IMR-90 (cell line): ENCODE results near the gene DRAP1. TPM values are rescaled to one million over a fixed set of nuclear protein-coding genes. Genes with fewer than 3 reads are reported as not detected.
A peak's percentile ranks its signal among the peaks of the same experiment; 100 is the strongest.

Experiments used
- ATAC-seq: fragments of 200-7000 bp; cut with Tn5 transposase; 2 replicates; pipeline ENCODE4 v1.9.1; 2020; ENCODE audit warnings: low read depth, mild to moderate bottlenecking, moderate library complexity
- BruUV-seq: library from RNA; stranded (reverse); fragments of 400-500 nt; replicated peaks from 2 replicates; lab custom pipeline; 2021; lab: Mats Ljungman, UMichigan
- CTCF ChIA-PET: fragments of 300-600 bp; formaldehyde crosslinking; extraction: SDS; loops from one replicate; lab custom pipeline; 2021; ENCODE audit warnings: antibody characterized with exemption; lab: Yijun Ruan, JAX
- POLR2A ChIA-PET: fragments of 300-600 bp; sonication (Branson Sonifier 250); formaldehyde crosslinking; loops from one replicate; lab custom pipeline; 2022; ENCODE audit warnings: antibody characterized with exemption; ENCODE audit not compliant: unreplicated experiment; lab: Charles Lee
- DNase-seq: peaks from one replicate; pipeline ENCODE4 v3.0.0; 2013
- H2AFZ ChIP-seq: replicated peaks from 2 replicates; pipeline ENCODE3; 2013; ENCODE audit warnings: low read length, mild to moderate bottlenecking; ENCODE audit not compliant: poor library complexity
- H2AK5ac ChIP-seq: 2 replicates; pipeline ENCODE4 v1.6.1; 2013; ENCODE audit warnings: low read depth, low read length, inconsistent platforms
- H2AK9ac ChIP-seq: replicated peaks from 2 replicates; pipeline ENCODE3; 2013; ENCODE audit warnings: mild to moderate bottlenecking, low read depth, low read length, moderate library complexity; ENCODE audit not compliant: poor library complexity
- H2BK120ac ChIP-seq: 2 replicates; pipeline ENCODE4 v1.6.1; 2013; ENCODE audit warnings: low read depth, low read length, inconsistent platforms
- H2BK15ac ChIP-seq: 3 replicates; pipeline ENCODE4 v1.6.1; 2013; ENCODE audit warnings: low read depth, low read length, inconsistent platforms
- H2BK20ac ChIP-seq: 2 replicates; pipeline ENCODE4 v1.6.1; 2013; ENCODE audit warnings: low read depth, mild to moderate bottlenecking, inconsistent platforms, low read length, moderate library complexity
- H2BK5ac ChIP-seq: 2 replicates; pipeline ENCODE4 v1.6.1; 2013; ENCODE audit warnings: mild to moderate bottlenecking, low read depth, low read length, inconsistent platforms; ENCODE audit not compliant: poor library complexity, severe bottlenecking
- H3K14ac ChIP-seq: replicated peaks from 2 replicates; pipeline ENCODE4 v1.6.1; 2013; ENCODE audit warnings: low read depth, low read length, inconsistent platforms
- H3K18ac ChIP-seq: 2 replicates; pipeline ENCODE4 v1.6.1; 2013; ENCODE audit warnings: low read depth, low read length, control low read depth
- H3K23ac ChIP-seq: 2 replicates; pipeline ENCODE4 v1.6.1; 2013; ENCODE audit warnings: low read depth, low read length, inconsistent platforms
- H3K27ac ChIP-seq: 2 replicates; pipeline ENCODE4 v1.5.1; 2013; ENCODE audit warnings: mild to moderate bottlenecking, control low read depth, low read length; ENCODE audit not compliant: insufficient read depth
- H3K27me3 ChIP-seq: 2 replicates; pipeline ENCODE4 v1.6.1; 2013; ENCODE audit warnings: low read length; ENCODE audit not compliant: control insufficient read depth, insufficient read depth
- H3K36me3 ChIP-seq: 2 replicates; pipeline ENCODE4 v1.6.1; 2013; ENCODE audit warnings: low read length, mixed read lengths; ENCODE audit not compliant: control insufficient read depth, insufficient read depth
- H3K4ac ChIP-seq: 2 replicates; pipeline ENCODE4 v1.6.1; 2013; ENCODE audit warnings: low read depth, low read length, inconsistent platforms
- H3K4me1 ChIP-seq: 2 replicates; pipeline ENCODE4 v1.6.1; 2013; ENCODE audit warnings: low read length, mixed read lengths; ENCODE audit not compliant: control insufficient read depth, insufficient read depth
- H3K4me2 ChIP-seq: 2 replicates; pipeline ENCODE4 v1.6.1; 2013; ENCODE audit warnings: low read depth, mild to moderate bottlenecking, control low read depth, low read length, moderate library complexity
- H3K4me3 ChIP-seq: 2 replicates; pipeline ENCODE4 v1.5.1; 2013; ENCODE audit warnings: low read depth, mild to moderate bottlenecking, control low read depth, low read length, moderate library complexity; ENCODE audit not compliant: insufficient read depth
- H3K56ac ChIP-seq: 2 replicates; pipeline ENCODE4 v1.6.1; 2013; ENCODE audit warnings: low read length, inconsistent platforms; ENCODE audit not compliant: insufficient read depth; ENCODE audit errors: extremely low read depth
- H3K79me1 ChIP-seq, 2 experiments: 2 replicates each; pipeline ENCODE4 v1.6.1; 2013; ENCODE audit warnings: low read length in 2 of 2, inconsistent platforms in 1 of 2, low read depth in 1 of 2
- H3K9ac ChIP-seq: 2 replicates; pipeline ENCODE4 v1.6.1; 2013; ENCODE audit warnings: low read depth, low read length, control low read depth
- H3K9me1 ChIP-seq: 2 replicates; pipeline ENCODE4 v1.6.1; 2013; ENCODE audit warnings: low read length, inconsistent platforms; ENCODE audit not compliant: insufficient read depth
- H3K9me3 ChIP-seq: 2 replicates; pipeline ENCODE4 v1.6.1; 2013; ENCODE audit warnings: low read length; ENCODE audit not compliant: control insufficient read depth, insufficient read depth
- H4K20me1 ChIP-seq: 2 replicates; pipeline ENCODE4 v1.6.1; 2013; ENCODE audit warnings: low read length, inconsistent platforms; ENCODE audit not compliant: insufficient read depth
- H4K5ac ChIP-seq: 2 replicates; pipeline ENCODE4 v1.6.1; 2013; ENCODE audit warnings: mild to moderate bottlenecking, low read depth, low read length, control low read depth
- H4K8ac ChIP-seq, 2 experiments: 2 replicates each; pipeline ENCODE4 v1.6.1; 2013; ENCODE audit warnings: low read depth in 2 of 2, low read length in 2 of 2, control low read depth in 1 of 2, inconsistent platforms in 1 of 2
- H4K91ac ChIP-seq: 2 replicates; pipeline ENCODE4 v1.6.1; 2013; ENCODE audit warnings: low read depth, low read length, inconsistent platforms; ENCODE audit not compliant: insufficient read depth
- RAD21 ChIP-seq: IDR thresholded peaks from 2 replicates; pipeline ENCODE4 v1.6.1; 2012; ENCODE audit warnings: low read length, improper control_type of control experiment
- WGBS, 2 experiments: methylation state at CpG; one replicate each; pipeline versions ENCODE4 v1.1.5 to v1.1.7; 2013; ENCODE audit warnings: missing lambda C conversion rate in 2 of 2; ENCODE audit not compliant: insufficient read length in 1 of 2; ENCODE audit errors: extremely low coverage in 2 of 2; 5-methylcytosine and 5-hydroxymethylcytosine counted together
- dilution Hi-C: fragments of 300-500 bp; cut with HindIII; formaldehyde crosslinking; loops from one replicate; pipeline ENCODE4 v1.14.3; 2018; ENCODE audit warnings: low sequenced_read_pairs; ENCODE audit not compliant: unreplicated experiment
- in situ Hi-C: fragments of 300-500 bp; cut with MboI; formaldehyde crosslinking; loops from 3 replicates; pipeline ENCODE4 v1.14.3; 2019; ENCODE audit warnings: low sequenced_read_pairs, inconsistent platforms, mixed read lengths
- intact Hi-C: fragments of 100-400 bp; cut with micrococcal nuclease; formaldehyde crosslinking; loops from 2 replicates; pipeline ENCODE4 v1.10.0; 2022
- polyA plus RNA-seq, 3 experiments: library from polyadenylated mRNA; depleted of rRNA; stranded (reverse); fragments of >200 nt; gene quantifications; 2 replicates each; pipeline ENCODE4 v1.2.3, GENCODE V29; 2012; ENCODE audit warnings: low replicate concordance in 1 of 3
- total RNA-seq: library from RNA; depleted of rRNA; stranded (reverse); fragments of >200 nt; gene quantifications from 2 replicates; pipeline ENCODE4 v1.2.3, GENCODE V29; 2012
- TF ChIP-seq, protein P1 (sequence below): conservative IDR thresholded peaks from 2 replicates; pipeline ENCODE4 v1.5.1; 2012; ENCODE audit warnings: mild to moderate bottlenecking, low read depth, low read length, improper control_type of control experiment

DRAP1 gene
- total and polyA plus RNA-seq, 2 of the 4 experiments (the other 2 are of a cell fraction), result 237 to 344 TPM

DNA sequence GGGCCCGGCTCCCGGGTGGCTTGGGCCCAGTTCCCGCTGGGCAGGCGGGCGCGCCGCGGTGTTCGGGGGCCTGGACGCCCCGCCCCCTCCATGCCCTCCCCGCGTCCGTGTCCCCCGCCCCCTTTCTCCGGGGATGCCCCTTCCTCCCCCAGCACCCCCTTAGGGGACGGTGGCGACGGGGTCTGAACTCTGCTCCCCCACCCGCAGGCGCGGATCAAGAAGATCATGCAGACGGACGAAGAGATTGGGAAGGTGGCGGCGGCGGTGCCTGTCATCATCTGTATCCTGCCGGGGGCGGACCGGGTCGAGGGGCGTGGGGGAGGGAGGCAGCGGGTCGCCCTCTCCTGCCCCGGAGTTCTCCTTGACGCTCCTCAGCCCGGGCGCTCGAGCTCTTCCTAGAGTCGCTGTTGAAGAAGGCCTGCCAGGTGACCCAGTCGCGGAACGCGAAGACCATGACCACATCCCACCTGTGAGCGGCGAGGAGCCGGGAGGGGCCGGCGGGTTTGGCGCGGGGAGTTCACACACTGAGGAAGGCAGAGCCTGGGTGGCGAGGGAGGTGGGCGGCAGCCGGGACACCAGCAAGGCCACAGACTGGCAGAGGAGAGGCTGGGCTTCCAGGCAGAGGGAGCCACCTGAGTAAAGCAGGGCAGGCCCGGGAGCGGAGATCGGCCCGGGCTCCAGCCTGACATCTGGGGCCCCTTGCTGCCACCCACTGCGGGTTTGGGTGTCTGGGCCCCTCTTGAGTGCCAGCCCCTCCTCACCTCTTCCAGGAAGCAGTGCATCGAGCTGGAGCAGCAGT lies 546 bp downstream of the DRAP1 start:
- BruUV-seq, result TSS peak; percentile 76
- Histone ChIP-seq H3K27me3 (no peaks in the 10 kb centered on the region), H3K9me1 (peaks cover 23% of the 10 kb centered on the region), H4K20me1 (peaks cover 11% of the 10 kb centered on the region), H3K9ac (peak overlapping the region; percentile 78), H2BK120ac (peak overlapping the region; percentile 58; the same call in 1 of the 2 replicates), H2BK20ac (no peak overlapping the region), H3K23ac (peak overlapping the region; percentile 62; the same call in 1 of the 2 replicates), H3K4ac (peak overlapping the region; percentile 73), H3K14ac (peak overlapping the region; percentile 70), H3K27ac (peak overlapping the region; percentile 93), H4K8ac (peak overlapping the region in 1 of 2 experiments; percentile 57; a peak in 1 of 4 replicates), H3K56ac (peak overlapping the region; percentile 55), H2AK9ac (peak overlapping the region; percentile 98), H3K36me3 (peaks cover 37% of the 10 kb centered on the region), H3K4me3 (peak overlapping the region; percentile 91), H4K91ac (peak overlapping the region; percentile 51), H3K9me3 (no peaks in the 10 kb centered on the region), H2AK5ac (peak overlapping the region; percentile 66), H4K5ac (no peak overlapping the region), H3K18ac (no peak overlapping the region), H2BK5ac (peak overlapping the region; percentile 85), H2AFZ (peak overlapping the region; percentile 94), H3K79me1 (peaks cover 15 to 51% of the 10 kb centered on the region in 2 experiments), H3K4me2 (peak overlapping the region; percentile 84), H2BK15ac (no peak overlapping the region; the same call in 2 of the 3 replicates), H3K4me1 (peaks cover 38% of the 10 kb centered on the region)
- ATAC-seq (peak; percentile 21), DNase-seq (no peak)
- ChIA-PET CTCF (no interaction called here), POLR2A (no interaction called here)
- intact Hi-C loops, result loop anchor here (5.0 kb wide), 1 partner anchor 43 kb away; the partner anchor contains the start of gene SART1
- TF ChIP-seq RAD21, result 0 out of 2 replicates have a peak, but pooled peaks have one; percentile 1
- TF ChIP-seq, protein P1, sequence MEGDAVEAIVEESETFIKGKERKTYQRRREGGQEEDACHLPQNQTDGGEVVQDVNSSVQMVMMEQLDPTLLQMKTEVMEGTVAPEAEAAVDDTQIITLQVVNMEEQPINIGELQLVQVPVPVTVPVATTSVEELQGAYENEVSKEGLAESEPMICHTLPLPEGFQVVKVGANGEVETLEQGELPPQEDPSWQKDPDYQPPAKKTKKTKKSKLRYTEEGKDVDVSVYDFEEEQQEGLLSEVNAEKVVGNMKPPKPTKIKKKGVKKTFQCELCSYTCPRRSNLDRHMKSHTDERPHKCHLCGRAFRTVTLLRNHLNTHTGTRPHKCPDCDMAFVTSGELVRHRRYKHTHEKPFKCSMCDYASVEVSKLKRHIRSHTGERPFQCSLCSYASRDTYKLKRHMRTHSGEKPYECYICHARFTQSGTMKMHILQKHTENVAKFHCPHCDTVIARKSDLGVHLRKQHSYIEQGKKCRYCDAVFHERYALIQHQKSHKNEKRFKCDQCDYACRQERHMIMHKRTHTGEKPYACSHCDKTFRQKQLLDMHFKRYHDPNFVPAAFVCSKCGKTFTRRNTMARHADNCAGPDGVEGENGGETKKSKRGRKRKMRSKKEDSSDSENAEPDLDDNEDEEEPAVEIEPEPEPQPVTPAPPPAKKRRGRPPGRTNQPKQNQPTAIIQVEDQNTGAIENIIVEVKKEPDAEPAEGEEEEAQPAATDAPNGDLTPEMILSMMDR, result no peak; the same call in 1 of the 2 replicates
- dilution Hi-C loops, result no loop called here
- WGBS, 2 experiments, result 1% methylated on average over 19 of the region's 60 CpGs; no CpG with 5 or more reads in 1 of the 2 experiments
- in situ Hi-C loops, result no loop called here
